IMR-90 (cell line): Measurements from ENCODE around the gene UBA5. TPM values are rescaled to one million over a fixed set of nuclear protein-coding genes. Genes with fewer than 3 reads are reported as not detected.

Experiments
- ATAC-seq: fragments of 200-7000 bp; cut with Tn5 transposase; 2 replicates; pipeline ENCODE4 v1.9.1; 2020; ENCODE audit warnings: low read depth, mild to moderate bottlenecking, moderate library complexity
- BruUV-seq: library from RNA; stranded (reverse); fragments of 400-500 nt; replicated peaks from 2 replicates; lab custom pipeline; 2021; lab: Mats Ljungman, UMichigan
- CTCF ChIA-PET: fragments of 300-600 bp; formaldehyde crosslinking; extraction: SDS; loops from one replicate; lab custom pipeline; 2021; ENCODE audit warnings: antibody characterized with exemption; lab: Yijun Ruan, JAX
- POLR2A ChIA-PET: fragments of 300-600 bp; sonication (Branson Sonifier 250); formaldehyde crosslinking; loops from one replicate; lab custom pipeline; 2022; ENCODE audit warnings: antibody characterized with exemption; ENCODE audit not compliant: unreplicated experiment; lab: Charles Lee
- DNase-seq: peaks from one replicate; pipeline ENCODE4 v3.0.0; 2013
- H2AFZ ChIP-seq: replicated peaks from 2 replicates; pipeline ENCODE3; 2013; ENCODE audit warnings: low read length, mild to moderate bottlenecking; ENCODE audit not compliant: poor library complexity
- H2AK5ac ChIP-seq: 2 replicates; pipeline ENCODE4 v1.6.1; 2013; ENCODE audit warnings: low read depth, low read length, inconsistent platforms
- H2AK9ac ChIP-seq: replicated peaks from 2 replicates; pipeline ENCODE3; 2013; ENCODE audit warnings: mild to moderate bottlenecking, low read depth, low read length, moderate library complexity; ENCODE audit not compliant: poor library complexity
- H2BK120ac ChIP-seq: 2 replicates; pipeline ENCODE4 v1.6.1; 2013; ENCODE audit warnings: low read depth, low read length, inconsistent platforms
- H2BK15ac ChIP-seq: 3 replicates; pipeline ENCODE4 v1.6.1; 2013; ENCODE audit warnings: low read depth, low read length, inconsistent platforms
- H2BK20ac ChIP-seq: 2 replicates; pipeline ENCODE4 v1.6.1; 2013; ENCODE audit warnings: low read depth, mild to moderate bottlenecking, inconsistent platforms, low read length, moderate library complexity
- H2BK5ac ChIP-seq: 2 replicates; pipeline ENCODE4 v1.6.1; 2013; ENCODE audit warnings: mild to moderate bottlenecking, low read depth, low read length, inconsistent platforms; ENCODE audit not compliant: poor library complexity, severe bottlenecking
- H3K14ac ChIP-seq: replicated peaks from 2 replicates; pipeline ENCODE4 v1.6.1; 2013; ENCODE audit warnings: low read depth, low read length, inconsistent platforms
- H3K18ac ChIP-seq: 2 replicates; pipeline ENCODE4 v1.6.1; 2013; ENCODE audit warnings: low read depth, low read length, control low read depth
- H3K23ac ChIP-seq: 2 replicates; pipeline ENCODE4 v1.6.1; 2013; ENCODE audit warnings: low read depth, low read length, inconsistent platforms
- H3K27ac ChIP-seq: 2 replicates; pipeline ENCODE4 v1.5.1; 2013; ENCODE audit warnings: mild to moderate bottlenecking, control low read depth, low read length; ENCODE audit not compliant: insufficient read depth
- H3K27me3 ChIP-seq: 2 replicates; pipeline ENCODE4 v1.6.1; 2013; ENCODE audit warnings: low read length; ENCODE audit not compliant: control insufficient read depth, insufficient read depth
- H3K36me3 ChIP-seq: 2 replicates; pipeline ENCODE4 v1.6.1; 2013; ENCODE audit warnings: low read length, mixed read lengths; ENCODE audit not compliant: control insufficient read depth, insufficient read depth
- H3K4ac ChIP-seq: 2 replicates; pipeline ENCODE4 v1.6.1; 2013; ENCODE audit warnings: low read depth, low read length, inconsistent platforms
- H3K4me1 ChIP-seq: 2 replicates; pipeline ENCODE4 v1.6.1; 2013; ENCODE audit warnings: low read length, mixed read lengths; ENCODE audit not compliant: control insufficient read depth, insufficient read depth
- H3K4me2 ChIP-seq: 2 replicates; pipeline ENCODE4 v1.6.1; 2013; ENCODE audit warnings: low read depth, mild to moderate bottlenecking, control low read depth, low read length, moderate library complexity
- H3K4me3 ChIP-seq: 2 replicates; pipeline ENCODE4 v1.5.1; 2013; ENCODE audit warnings: low read depth, mild to moderate bottlenecking, control low read depth, low read length, moderate library complexity; ENCODE audit not compliant: insufficient read depth
- H3K56ac ChIP-seq: 2 replicates; pipeline ENCODE4 v1.6.1; 2013; ENCODE audit warnings: low read length, inconsistent platforms; ENCODE audit not compliant: insufficient read depth; ENCODE audit errors: extremely low read depth
- H3K79me1 ChIP-seq, 2 experiments: 2 replicates each; pipeline ENCODE4 v1.6.1; 2013; ENCODE audit warnings: low read length in 2 of 2, inconsistent platforms in 1 of 2, low read depth in 1 of 2
- H3K9ac ChIP-seq: 2 replicates; pipeline ENCODE4 v1.6.1; 2013; ENCODE audit warnings: low read depth, low read length, control low read depth
- H3K9me1 ChIP-seq: 2 replicates; pipeline ENCODE4 v1.6.1; 2013; ENCODE audit warnings: low read length, inconsistent platforms; ENCODE audit not compliant: insufficient read depth
- H3K9me3 ChIP-seq: 2 replicates; pipeline ENCODE4 v1.6.1; 2013; ENCODE audit warnings: low read length; ENCODE audit not compliant: control insufficient read depth, insufficient read depth
- H4K20me1 ChIP-seq: 2 replicates; pipeline ENCODE4 v1.6.1; 2013; ENCODE audit warnings: low read length, inconsistent platforms; ENCODE audit not compliant: insufficient read depth
- H4K5ac ChIP-seq: 2 replicates; pipeline ENCODE4 v1.6.1; 2013; ENCODE audit warnings: mild to moderate bottlenecking, low read depth, low read length, control low read depth
- H4K8ac ChIP-seq, 2 experiments: 2 replicates each; pipeline ENCODE4 v1.6.1; 2013; ENCODE audit warnings: low read depth in 2 of 2, low read length in 2 of 2, control low read depth in 1 of 2, inconsistent platforms in 1 of 2
- H4K91ac ChIP-seq: 2 replicates; pipeline ENCODE4 v1.6.1; 2013; ENCODE audit warnings: low read depth, low read length, inconsistent platforms; ENCODE audit not compliant: insufficient read depth
- BHLHE40 ChIP-seq: fragments of 150-350 bp; IDR thresholded peaks from 2 replicates; pipeline ENCODE4 v1.6.1; 2016; ENCODE audit warnings: mild to moderate bottlenecking, low read depth, low read length
- CEBPB ChIP-seq: IDR thresholded peaks from 2 replicates; pipeline ENCODE4 v1.6.1; 2012; ENCODE audit warnings: low read depth, low read length, improper control_type of control experiment
- CHD1 ChIP-seq: IDR thresholded peaks from 2 replicates; pipeline ENCODE4 v1.6.1; 2012; ENCODE audit warnings: low read depth, low read length, improper control_type of control experiment
- CTCF ChIP-seq: conservative IDR thresholded peaks from 2 replicates; pipeline ENCODE4 v1.5.1; 2012; ENCODE audit warnings: mild to moderate bottlenecking, low read depth, low read length, improper control_type of control experiment
- ELK1 ChIP-seq: fragments of 150-350 bp; IDR thresholded peaks from 2 replicates; pipeline ENCODE4 v1.6.1; 2016; ENCODE audit warnings: low read depth, mild to moderate bottlenecking, low read length, moderate library complexity, borderline replicate concordance
- FOS ChIP-seq: fragments of 150-350 bp; IDR thresholded peaks from 2 replicates; pipeline ENCODE4 v1.6.1; 2016; ENCODE audit warnings: low read depth, low read length
- MAFK ChIP-seq: IDR thresholded peaks from 2 replicates; pipeline ENCODE4 v1.6.1; 2012; ENCODE audit warnings: low read depth, low read length, improper control_type of control experiment
- MAZ ChIP-seq: IDR thresholded peaks from 2 replicates; pipeline ENCODE4 v1.6.1; 2012; ENCODE audit warnings: low read depth, mild to moderate bottlenecking, low read length, improper control_type of control experiment, moderate library complexity, borderline replicate concordance
- NFE2L2 ChIP-seq: fragments of 150-350 bp; IDR thresholded peaks from 2 replicates; pipeline ENCODE4 v1.6.1; 2016; ENCODE audit warnings: low read depth, mild to moderate bottlenecking, low read length
- RAD21 ChIP-seq: IDR thresholded peaks from 2 replicates; pipeline ENCODE4 v1.6.1; 2012; ENCODE audit warnings: low read length, improper control_type of control experiment
- RCOR1 ChIP-seq: IDR thresholded peaks from 2 replicates; pipeline ENCODE4 v1.6.1; 2012; ENCODE audit warnings: mild to moderate bottlenecking, low read length, improper control_type of control experiment; ENCODE audit not compliant: insufficient replicate concordance
- SMC3 ChIP-seq: fragments of 150-350 bp; IDR thresholded peaks from 2 replicates; pipeline ENCODE4 v1.6.1; 2016; ENCODE audit warnings: low read depth, mild to moderate bottlenecking, antibody characterized with exemption, low read length, moderate library complexity
- USF2 ChIP-seq: fragments of 150-350 bp; IDR thresholded peaks from 2 replicates; pipeline ENCODE4 v1.6.1; 2017; ENCODE audit warnings: mild to moderate bottlenecking, antibody characterized with exemption, low read length, low read depth
- dilution Hi-C: fragments of 300-500 bp; cut with HindIII; formaldehyde crosslinking; loops from one replicate; pipeline ENCODE4 v1.14.3; 2018; ENCODE audit warnings: low sequenced_read_pairs; ENCODE audit not compliant: unreplicated experiment
- in situ Hi-C: fragments of 300-500 bp; cut with MboI; formaldehyde crosslinking; loops from 3 replicates; pipeline ENCODE4 v1.14.3; 2019; ENCODE audit warnings: low sequenced_read_pairs, inconsistent platforms, mixed read lengths
- intact Hi-C: fragments of 100-400 bp; cut with micrococcal nuclease; formaldehyde crosslinking; loops from 2 replicates; pipeline ENCODE4 v1.10.0; 2022
- polyA plus RNA-seq, 3 experiments: library from polyadenylated mRNA; depleted of rRNA; stranded (reverse); fragments of >200 nt; gene quantifications; 2 replicates each; pipeline ENCODE4 v1.2.3, GENCODE V29; 2012; ENCODE audit warnings: low replicate concordance in 1 of 3
- total RNA-seq: library from RNA; depleted of rRNA; stranded (reverse); fragments of >200 nt; gene quantifications from 2 replicates; pipeline ENCODE4 v1.2.3, GENCODE V29; 2012

The UBA5 gene
- total and polyA plus RNA-seq, 2 of the 4 experiments (the other 2 are of a cell fraction) = 20.3 to 30.4 TPM

- no peak overlapping the region for H2BK20ac ChIP-seq
- H3K27me3 ChIP-seq = no peaks in the 10 kb centered on the region
- H2BK15ac ChIP-seq = no peak overlapping the region
- no peaks in the 10 kb centered on the region for H3K9me3 ChIP-seq
- in situ Hi-C loops (no loop called here), dilution Hi-C loops (no loop called here), intact Hi-C loops (loop anchor here (5.0 kb wide), 1 partner anchor 37 kb away; no protein-coding TSS in a partner anchor)
- H3K9ac ChIP-seq = no peak overlapping the region
- no peak for ATAC-seq
- no peak overlapping the region for H3K18ac ChIP-seq
- no peak overlapping the region for H4K5ac ChIP-seq
- H2AFZ ChIP-seq = no peak overlapping the region
- no peak overlapping the region for H2AK5ac ChIP-seq
- no peak overlapping the region for H3K56ac ChIP-seq
- H3K4me2 ChIP-seq = no peak overlapping the region
- H3K14ac ChIP-seq = no peak overlapping the region
- H2AK9ac ChIP-seq = no peak overlapping the region
- H3K27ac ChIP-seq = no peak overlapping the region
- POLR2A ChIA-PET = no interaction called here
- H3K9me1 ChIP-seq = no peaks in the 10 kb centered on the region
- H3K23ac ChIP-seq = no peak overlapping the region
- H3K4me1 ChIP-seq = no peaks in the 10 kb centered on the region
- no peak overlapping the region for H4K91ac ChIP-seq
- CTCF ChIA-PET = no interaction called here
- no peak overlapping the region for H2BK120ac ChIP-seq
- no peak overlapping the region for H4K8ac ChIP-seq
- no peak overlapping the region for H3K4ac ChIP-seq
- no TSS peak for BruUV-seq
- DNase-seq = no peak
- peaks cover 29% of the 10 kb centered on the region for H3K36me3 ChIP-seq
- TF ChIP-seq CTCF = no peak
- no peak for TF ChIP-seq CHD1
- no peak for TF ChIP-seq RAD21
- TF ChIP-seq SMC3 = no peak
- TF ChIP-seq MAFK = no peak
- TF ChIP-seq FOS = no peak
- no peak for TF ChIP-seq RCOR1
- no peak for TF ChIP-seq MAZ
- TF ChIP-seq BHLHE40 = no peak
- TF ChIP-seq CEBPB = no peak
- no peak for TF ChIP-seq USF2
- no peak for TF ChIP-seq ELK1
- no peak for TF ChIP-seq NFE2L2
- H4K20me1 ChIP-seq = no peaks in the 10 kb centered on the region
- peaks cover 4 to 5% of the 10 kb centered on the region in 2 experiments; a peak in 2 of 4 replicates for H3K79me1 ChIP-seq
- no peak overlapping the region for H2BK5ac ChIP-seq
- no peak overlapping the region for H3K4me3 ChIP-seq
Measured at GRCh38 chr3:132675408-132675807, 15.3 kb downstream of the UBA5 start.
